ENCODE measurements around the gene ANKRD17. TPM values are rescaled to one million over a fixed set of nuclear protein-coding genes. Genes with fewer than 3 reads are reported as not detected.
A peak's percentile ranks its signal among the peaks of the same experiment; 100 is the strongest.

The ANKRD17 gene
- total RNA-seq, 1 donor, result 80.7 TPM

DNA sequence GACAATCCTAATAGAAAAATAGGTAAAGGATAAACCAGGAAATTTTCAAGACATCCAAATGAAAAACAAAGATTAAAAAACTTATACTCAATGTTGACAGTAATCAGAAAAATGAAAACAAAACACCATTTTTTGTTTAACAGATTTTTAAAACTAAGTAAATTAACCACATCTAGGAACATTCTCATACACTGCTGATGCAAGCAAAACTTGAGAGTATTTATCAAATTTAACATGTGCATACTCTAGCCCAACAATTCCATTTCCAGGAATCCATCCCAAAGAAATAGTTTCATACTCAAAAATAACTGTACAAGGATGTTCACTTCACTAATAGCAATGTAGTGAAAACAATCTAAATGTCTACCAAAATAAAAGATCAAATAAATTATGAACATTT is 11.5 kb downstream of the ANKRD17 start:
- TF ChIP-seq, protein P1, sequence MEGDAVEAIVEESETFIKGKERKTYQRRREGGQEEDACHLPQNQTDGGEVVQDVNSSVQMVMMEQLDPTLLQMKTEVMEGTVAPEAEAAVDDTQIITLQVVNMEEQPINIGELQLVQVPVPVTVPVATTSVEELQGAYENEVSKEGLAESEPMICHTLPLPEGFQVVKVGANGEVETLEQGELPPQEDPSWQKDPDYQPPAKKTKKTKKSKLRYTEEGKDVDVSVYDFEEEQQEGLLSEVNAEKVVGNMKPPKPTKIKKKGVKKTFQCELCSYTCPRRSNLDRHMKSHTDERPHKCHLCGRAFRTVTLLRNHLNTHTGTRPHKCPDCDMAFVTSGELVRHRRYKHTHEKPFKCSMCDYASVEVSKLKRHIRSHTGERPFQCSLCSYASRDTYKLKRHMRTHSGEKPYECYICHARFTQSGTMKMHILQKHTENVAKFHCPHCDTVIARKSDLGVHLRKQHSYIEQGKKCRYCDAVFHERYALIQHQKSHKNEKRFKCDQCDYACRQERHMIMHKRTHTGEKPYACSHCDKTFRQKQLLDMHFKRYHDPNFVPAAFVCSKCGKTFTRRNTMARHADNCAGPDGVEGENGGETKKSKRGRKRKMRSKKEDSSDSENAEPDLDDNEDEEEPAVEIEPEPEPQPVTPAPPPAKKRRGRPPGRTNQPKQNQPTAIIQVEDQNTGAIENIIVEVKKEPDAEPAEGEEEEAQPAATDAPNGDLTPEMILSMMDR (IDR thresholded peaks at IDR 0.05; ENCODE audit: insufficient read depth, low read depth, low read length), result no peak
- no peak overlapping the region for H3K4me3 ChIP-seq (ENCODE audit: low read depth, low read length)
- no peak for DNase-seq (ENCODE audit: low read depth)

DNA sequence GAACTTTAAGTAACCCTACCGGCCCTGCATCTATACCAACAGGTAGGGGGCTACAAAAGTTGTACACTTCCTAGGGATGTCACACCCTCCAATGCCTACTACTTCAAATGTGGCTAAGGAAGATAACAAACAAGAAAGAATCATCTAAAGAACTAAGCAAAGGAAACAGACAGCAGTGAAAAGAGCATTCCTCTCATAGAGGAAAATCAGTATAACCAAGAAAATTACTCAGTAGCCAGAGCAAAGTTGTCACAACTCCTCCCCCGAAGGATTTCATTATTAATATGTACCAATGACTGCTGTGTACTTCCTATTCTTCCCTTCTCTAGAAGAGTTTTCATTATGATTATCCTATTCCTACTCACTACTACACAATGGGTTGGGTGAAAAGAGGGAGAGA is 12.6 kb downstream of the ANKRD17 start:
- TF ChIP-seq, protein P1 (IDR thresholded peaks at IDR 0.05; ENCODE audit: insufficient read depth, low read depth, low read length), result no peak
- DNase-seq (ENCODE audit: low read depth), result no peak
- no peak overlapping the region for H3K4me3 ChIP-seq (ENCODE audit: low read depth, low read length)

GRCh38 chr4:73244945-73245601 is 13.5 kb downstream of the ANKRD17 start:
- TF ChIP-seq, protein P1 (IDR thresholded peaks at IDR 0.05; ENCODE audit: insufficient read depth, low read depth, low read length), result no peak
- H3K4me3 ChIP-seq (ENCODE audit: low read depth, low read length), result no peak overlapping the region
- DNase-seq (ENCODE audit: low read depth), result no peak

- no peak for DNase-seq (ENCODE audit: low read depth)
- no peak overlapping the region for H3K4me3 ChIP-seq (ENCODE audit: low read depth, low read length)
- TF ChIP-seq, protein P1 (IDR thresholded peaks at IDR 0.05; ENCODE audit: insufficient read depth, low read depth, low read length), result no peak
Measured at GRCh38 chr4:73237044-73237443, 21.6 kb downstream of the ANKRD17 start.

DNA sequence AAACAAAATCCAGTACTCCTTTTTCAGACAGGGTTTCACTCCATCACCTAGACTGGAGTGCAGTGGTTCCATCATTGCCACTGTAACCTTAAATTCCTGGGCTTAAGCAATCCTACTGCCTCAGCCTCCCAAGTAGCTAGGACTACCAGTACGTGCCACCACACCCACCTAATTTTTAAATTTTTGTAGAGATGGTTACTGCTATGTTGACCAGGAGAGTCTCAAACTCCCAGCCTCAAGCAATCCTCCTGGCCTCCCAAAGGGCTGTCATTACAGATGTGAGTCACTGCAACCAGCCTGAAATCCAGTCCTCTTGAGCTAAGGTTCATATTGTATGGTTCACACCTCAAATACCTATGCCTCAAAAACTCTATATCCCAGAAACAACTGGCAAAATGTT is 22.4 kb downstream of the ANKRD17 start:
- TF ChIP-seq, protein P1 (IDR thresholded peaks at IDR 0.05; ENCODE audit: insufficient read depth, low read depth, low read length), result no peak
- H3K4me3 ChIP-seq (ENCODE audit: low read depth, low read length), result no peak overlapping the region
- no peak for DNase-seq (ENCODE audit: low read depth)

DNA sequence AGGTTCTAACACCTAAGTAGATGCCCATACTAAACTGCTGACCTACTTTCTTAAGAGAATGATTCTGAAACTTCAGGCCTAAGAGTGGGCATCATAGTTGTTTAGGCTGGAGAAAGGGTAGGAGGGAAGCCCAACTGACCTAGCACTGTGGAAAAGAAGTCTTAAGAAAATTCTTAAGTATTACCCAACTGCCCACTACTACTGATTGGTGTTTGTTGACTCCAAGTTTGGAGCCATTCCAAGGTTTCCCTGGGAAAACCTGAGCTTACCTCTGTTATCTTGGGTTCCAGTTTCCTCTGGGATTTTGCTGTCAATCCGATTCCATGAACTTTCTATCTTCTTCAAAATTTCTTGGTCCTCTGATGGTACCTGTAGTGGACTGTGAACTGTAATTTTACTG is 23.9 kb downstream of the ANKRD17 start:
- TF ChIP-seq, protein P1 (IDR thresholded peaks at IDR 0.05; ENCODE audit: insufficient read depth, low read depth, low read length), result no peak
- H3K4me3 ChIP-seq (ENCODE audit: low read depth, low read length), result no peak overlapping the region
- peak; percentile 42 for DNase-seq (ENCODE audit: low read depth)
